NCI-H460 (cell line): ENCODE data around the gene ADGRB2. TPM values are rescaled to one million over a fixed set of nuclear protein-coding genes. Genes with fewer than 3 reads are reported as not detected.

Experiments used
- DNase-seq: peaks from one replicate; pipeline ENCODE4 v3.0.0-alpha.2; 2016; ENCODE audit warnings: low read depth; ENCODE audit errors: extremely low read depth
- total RNA-seq: library from RNA; depleted of rRNA; stranded (reverse); fragments of >200 nt; shearing (Covaris generic); gene quantifications from 2 replicates; pipeline ENCODE4 v1.2.3, GENCODE V29; 2014

ADGRB2 gene
- total RNA-seq, 1 experiment from 2014 or later = 2.5 TPM

- no peak for DNase-seq
Observed at GRCh38 chr1:31706384-31707058, 57.6 kb downstream of the ADGRB2 start.

GRCh38 chr1:31705080-31705866 is 58.9 kb downstream of the ADGRB2 start:
- DNase-seq = peak; percentile 48

- DNase-seq = peak; percentile 35
Observed at GRCh38 chr1:31704271-31705079, 59.7 kb downstream of the ADGRB2 start.

GRCh38 chr1:31703431-31704270 is 60.5 kb downstream of the ADGRB2 start, which contains the start of gene COL16A1:
Gene COL16A1 (minus strand): TSS chr1:31704017. CDS start chr1:31702193, 1,824 bp downstream.
- no peak for DNase-seq

- DNase-seq = no peak
Observed at GRCh38 chr1:31702836-31703404, 61.2 kb downstream of the ADGRB2 start.

GRCh38 chr1:31701091-31701736 is 62.9 kb downstream of the ADGRB2 start:
- peak; percentile 72 for DNase-seq

- DNase-seq = no peak
Observed at GRCh38 chr1:31700468-31701090, 63.6 kb downstream of the ADGRB2 start.

GRCh38 chr1:31699341-31699891 is 64.7 kb downstream of the ADGRB2 start:
- no peak for DNase-seq

- DNase-seq = no peak
Observed at GRCh38 chr1:31697369-31697984, 66.7 kb downstream of the ADGRB2 start.

GRCh38 chr1:31696242-31696641 is 67.9 kb downstream of the ADGRB2 start:
- no peak for DNase-seq

GRCh38 chr1:31695327-31695726 is 68.8 kb downstream of the ADGRB2 start:
- no peak for DNase-seq

GRCh38 chr1:31694964-31695313 is 69.2 kb downstream of the ADGRB2 start:
- no peak for DNase-seq

GRCh38 chr1:31694069-31694963 is 69.8 kb downstream of the ADGRB2 start:
- no peak for DNase-seq

GRCh38 chr1:31693231-31693630 is 70.9 kb downstream of the ADGRB2 start:
- no peak for DNase-seq

GRCh38 chr1:31691951-31692350 is 72.2 kb downstream of the ADGRB2 start:
- no peak for DNase-seq

GRCh38 chr1:31691446-31691845 is 72.7 kb downstream of the ADGRB2 start:
- DNase-seq = no peak

GRCh38 chr1:31690921-31691320 is 73.2 kb downstream of the ADGRB2 start:
- no peak for DNase-seq
